ENCODE data around the gene IGFLR1. TPM values are rescaled to one million over a fixed set of nuclear protein-coding genes. Genes with fewer than 3 reads are reported as not detected.
"Not testable (repeated sequence)": the region's sequence is repeated elsewhere in the genome, so short reads cannot be mapped to it uniquely, and the experiment has no call there.

Gene IGFLR1
- total RNA-seq, 1 donor, result 18.9 TPM

GRCh38 chr19:35713904-35714495 is 28.3 kb downstream of the IGFLR1 start:
- DNase-seq (ENCODE audit: low read depth in 2 of 3, low spot score in 2 of 3), result no peak

DNA sequence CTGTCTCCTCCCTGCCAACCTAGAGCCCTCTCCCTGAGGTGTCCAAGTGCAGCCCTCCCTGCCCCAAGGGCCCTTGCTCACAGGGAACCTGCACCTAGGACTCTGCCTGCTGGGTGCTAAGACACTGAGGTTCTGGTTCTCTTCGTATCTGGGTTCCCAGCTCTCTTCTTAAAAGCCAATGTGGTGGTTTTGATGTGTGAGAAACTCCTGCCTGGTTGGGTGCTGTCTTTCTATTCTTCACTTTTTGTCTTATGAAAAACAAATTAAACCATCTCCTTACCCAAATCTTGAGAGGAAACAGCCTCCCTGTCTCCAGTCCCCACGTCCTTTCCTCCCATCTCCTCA is 28.8 kb downstream of the IGFLR1 start:
- no peak for DNase-seq (ENCODE audit: low read depth in 2 of 3, low spot score in 2 of 3)

- no peak for DNase-seq (ENCODE audit: low read depth in 2 of 3, low spot score in 2 of 3)
These were observed 29.4 kb downstream of the IGFLR1 start for GRCh38 chr19:35712567-35713505.

DNA sequence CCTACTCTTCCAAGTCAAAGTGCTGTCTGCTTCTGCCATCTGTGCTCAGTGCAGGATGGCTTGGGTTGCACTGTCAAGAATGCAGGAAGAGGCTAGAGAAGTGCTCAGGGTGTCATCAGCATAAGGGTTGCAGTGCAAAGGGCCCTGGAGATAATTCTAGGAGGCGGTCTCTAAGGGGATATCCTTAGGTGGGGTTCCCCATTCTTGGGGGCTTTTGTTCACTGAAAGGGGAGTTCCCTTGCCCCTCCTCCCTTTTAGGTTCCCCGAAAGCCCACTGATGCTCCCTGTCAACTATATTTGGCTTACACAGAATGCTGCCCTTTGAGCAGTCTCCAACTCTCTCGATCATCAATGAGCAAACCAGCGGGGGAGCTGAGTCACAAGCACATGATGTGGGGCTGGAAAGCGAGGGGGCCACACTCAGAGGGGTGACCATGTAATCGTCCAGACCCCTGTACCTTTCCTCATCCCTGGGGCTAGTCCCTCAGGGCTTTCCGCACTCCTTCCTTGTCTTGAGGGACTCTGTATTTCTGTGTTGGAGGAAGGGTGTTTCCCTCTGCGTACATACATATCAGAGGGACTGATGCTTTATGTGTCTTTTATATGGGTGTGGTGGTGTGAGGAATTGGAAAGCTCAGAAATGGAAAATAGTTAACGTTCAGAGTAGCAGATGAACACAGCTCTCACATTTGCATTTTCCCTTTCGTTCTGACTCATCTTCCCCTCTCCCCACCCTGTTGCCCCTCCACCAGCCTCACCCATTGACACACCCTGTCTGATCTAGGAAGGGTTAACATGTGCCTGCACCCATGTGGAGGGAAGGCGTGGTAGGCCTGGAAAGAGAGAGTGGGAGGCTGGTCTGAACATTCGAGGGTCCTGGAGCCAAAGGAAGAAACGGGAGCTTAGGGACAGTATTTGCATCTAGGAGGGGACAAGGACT is 31.2 kb downstream of the IGFLR1 start:
- no peak for DNase-seq (ENCODE audit: low read depth in 2 of 3, low spot score in 2 of 3)

DNA sequence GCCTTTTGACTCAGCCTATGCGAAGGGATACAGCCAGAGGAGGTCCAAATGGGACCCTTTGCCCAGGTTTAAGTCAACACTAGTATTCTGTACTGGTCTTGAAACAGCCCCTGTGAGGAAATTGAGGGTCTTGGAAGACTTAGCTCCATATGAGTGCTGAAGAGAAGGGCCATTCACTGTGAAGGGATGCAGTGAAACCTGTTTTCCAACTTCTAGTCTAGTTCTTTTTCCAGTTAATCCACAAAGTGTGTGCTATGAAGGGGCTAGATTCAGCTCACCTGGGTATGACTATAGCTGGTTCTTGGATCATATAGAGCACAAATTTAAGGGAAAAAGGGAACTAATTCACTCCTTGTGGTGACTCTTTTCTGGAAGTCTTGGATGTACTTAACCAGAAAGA is 33.9 kb downstream of the IGFLR1 start:
- no peak for DNase-seq (ENCODE audit: low read depth in 2 of 3, low spot score in 2 of 3)

DNA sequence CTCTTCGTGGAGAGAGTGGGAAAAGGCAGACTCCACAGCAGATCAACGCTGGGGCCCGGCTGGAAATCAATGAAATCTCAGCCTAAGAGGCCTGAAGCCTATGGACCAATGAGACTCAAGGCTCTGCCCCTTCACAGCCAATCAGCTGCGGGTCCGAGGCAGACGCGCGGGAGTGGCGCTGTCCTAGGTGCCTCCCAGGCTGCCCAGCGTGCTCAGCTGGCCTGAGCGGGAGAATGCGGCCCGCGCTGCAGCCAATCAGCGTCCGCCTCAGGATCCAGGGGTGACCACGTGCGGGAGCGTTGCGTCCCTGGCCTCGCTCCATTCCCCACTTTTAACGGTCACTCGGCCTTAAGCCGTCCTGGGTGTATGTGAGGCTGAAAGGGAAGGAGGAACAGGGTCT is 38.0 kb downstream of the IGFLR1 start, which contains the start of gene ZBTB32:
Gene ZBTB32, plus strand, starts transcription at position 341 of the 400 bp plus-strand sequence. CDS start 10,069 bp downstream, outside the sequence.
- DNase-seq (ENCODE audit: low read depth in 2 of 3, low spot score in 2 of 3), result peak in 1 of 3 donors; percentile 60

DNA sequence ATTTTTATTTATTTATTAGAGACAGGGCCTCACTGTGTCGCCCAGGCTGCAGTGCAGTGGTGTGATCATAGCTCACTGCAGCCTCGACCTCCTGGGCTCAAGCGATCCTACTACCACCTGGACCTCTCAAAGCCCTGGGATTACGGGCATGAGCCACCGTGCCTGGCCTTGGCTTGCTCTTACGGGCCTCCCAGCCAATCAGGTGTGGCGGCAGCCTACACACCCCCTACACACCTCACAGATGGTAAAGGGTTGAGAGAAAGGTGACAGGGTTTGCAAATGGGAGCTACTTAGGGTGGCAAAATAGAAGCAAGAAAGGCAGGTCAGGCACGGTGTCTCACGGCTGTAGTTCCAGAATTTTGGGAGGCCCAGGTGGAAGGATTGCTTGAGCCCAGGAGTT is 38.9 kb downstream of the IGFLR1 start:
- no peak for DNase-seq (ENCODE audit: low read depth in 2 of 3, low spot score in 2 of 3)

- DNase-seq (ENCODE audit: low read depth in 2 of 3, low spot score in 2 of 3), result peak; percentile 76 to 97 (median 96)
These were observed 39.8 kb downstream of the IGFLR1 start for GRCh38 chr19:35702223-35703012.

GRCh38 chr19:35696835-35697234 is 45.4 kb downstream of the IGFLR1 start:
- DNase-seq (ENCODE audit: low read depth in 2 of 3, low spot score in 2 of 3), result no peak

- no peak for DNase-seq (ENCODE audit: low read depth in 2 of 3, low spot score in 2 of 3)
These were observed 46.3 kb downstream of the IGFLR1 start for GRCh38 chr19:35695895-35696422.

DNA sequence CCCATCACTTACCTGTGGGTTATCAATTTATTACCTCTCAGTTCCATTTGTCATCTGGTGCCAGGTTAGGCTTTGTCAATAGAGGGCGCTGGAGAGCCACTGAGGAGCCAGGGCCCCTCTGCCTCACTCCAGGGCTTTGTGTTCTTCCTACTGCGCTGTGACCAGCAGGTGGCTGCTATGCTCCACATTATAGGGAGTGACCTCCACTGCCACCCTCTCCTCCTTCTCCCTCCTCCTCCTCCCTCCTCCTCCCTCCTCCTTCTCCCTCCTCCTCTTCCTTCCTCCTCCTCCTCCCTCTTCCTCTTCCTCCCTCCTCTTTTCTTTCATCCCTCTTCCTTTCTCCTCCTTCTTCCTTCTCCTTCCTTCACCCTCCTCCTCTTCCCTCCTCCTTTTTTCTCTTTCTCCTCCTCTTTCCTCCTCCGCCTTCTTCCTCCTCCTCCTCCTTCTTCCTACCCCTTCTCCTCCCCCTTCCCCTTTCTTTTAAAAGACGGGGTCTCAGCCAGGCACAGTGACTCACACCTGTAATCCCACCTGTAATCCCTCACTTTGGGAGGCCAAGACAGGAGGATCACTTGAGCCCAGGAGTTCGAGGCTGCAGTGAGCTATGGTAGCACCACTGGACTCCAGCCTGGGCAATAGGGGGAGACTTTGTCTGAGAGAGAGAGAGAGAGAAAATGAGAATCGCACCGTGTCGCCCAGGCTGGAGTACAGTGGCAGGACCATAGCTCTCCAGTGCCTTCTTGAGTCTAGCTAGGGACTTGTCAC is 48.2 kb downstream of the IGFLR1 start:
- peak; percentile 81 to 93 (median 89) for DNase-seq (ENCODE audit: low read depth in 2 of 3, low spot score in 2 of 3)

DNA sequence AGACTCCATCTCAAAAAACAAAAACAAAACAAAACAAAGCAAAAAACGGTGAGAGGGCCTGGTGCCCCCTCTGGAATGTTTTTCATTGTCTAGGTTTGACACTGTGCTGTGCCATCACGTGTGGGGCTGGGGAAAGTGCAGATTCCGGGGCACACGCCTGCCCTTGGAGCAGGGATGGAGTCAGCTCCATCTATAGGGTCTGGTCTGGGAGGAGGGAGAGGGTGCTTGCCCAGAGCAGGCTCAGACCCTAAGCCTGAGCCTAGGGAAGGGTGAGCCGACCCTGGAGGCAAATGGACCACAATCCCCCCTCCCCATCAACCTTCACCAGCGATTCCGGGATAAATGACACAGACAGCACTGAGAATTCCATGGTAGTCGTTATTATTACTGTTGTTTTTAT is 48.8 kb downstream of the IGFLR1 start:
- DNase-seq (ENCODE audit: low read depth in 2 of 3, low spot score in 2 of 3), result no peak

DNA sequence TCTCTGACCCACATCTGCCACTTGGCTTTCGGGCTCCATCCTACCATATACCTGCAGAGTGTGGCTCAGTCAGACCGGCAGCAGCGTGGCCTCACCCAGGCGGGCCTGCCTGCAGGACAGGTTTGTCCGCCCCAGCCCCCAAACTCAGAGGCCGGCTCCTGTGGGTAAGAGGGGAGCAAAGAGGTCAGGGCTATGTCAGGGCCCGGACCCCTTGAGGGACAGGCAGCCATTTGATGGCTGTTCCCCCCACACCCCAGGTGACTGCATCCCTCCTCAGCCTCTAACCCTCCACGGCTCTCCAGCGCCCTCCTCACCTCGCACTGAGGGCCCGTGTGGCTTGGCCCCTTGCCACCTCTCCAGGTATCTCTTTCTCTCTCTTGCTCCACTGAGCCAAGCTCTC is 50.2 kb downstream of the IGFLR1 start:
- DNase-seq (ENCODE audit: low read depth in 2 of 3, low spot score in 2 of 3), result no peak

- DNase-seq (ENCODE audit: low read depth in 2 of 3, low spot score in 2 of 3), result not testable (repeated sequence)
These were observed 51.1 kb downstream of the IGFLR1 start for GRCh38 chr19:35691106-35691505.

GRCh38 chr19:35689836-35690235 is 52.4 kb downstream of the IGFLR1 start:
- no peak for DNase-seq (ENCODE audit: low read depth in 2 of 3, low spot score in 2 of 3)
